Lower leg skin (tissue), 4 donors: ENCODE data around the gene HACD1. TPM values are rescaled to one million over a fixed set of nuclear protein-coding genes. Genes with fewer than 3 reads are reported as not detected.

Source experiments
- DNase-seq, 2 donors: peaks; one replicate each; pipeline ENCODE4 v3.0.0-alpha.2; 2019; ENCODE audit warnings: low spot score in 2 of 2
- H3K4me3 ChIP-seq: fragments of 200-600 bp; sonication (generic); 2 replicates; pipeline ENCODE4 v1.5.1; 2017; ENCODE audit warnings: mild to moderate bottlenecking, low read depth; ENCODE audit not compliant: poor library complexity, severe bottlenecking
- POLR2A ChIP-seq, 2 donors: fragments of 450-650 bp; IDR thresholded peaks; one replicate each; pipeline ENCODE4 v1.6.1; 2016 to 2017; ENCODE audit warnings: antibody characterized with exemption in 2 of 2, mild to moderate bottlenecking in 1 of 2, moderate library complexity in 1 of 2
- WGBS, 2 donors: methylation state at CpG; one replicate each; pipeline ENCODE4 v1.1.5; 2018; 5-methylcytosine and 5-hydroxymethylcytosine counted together
- intact Hi-C: fragments of 100-400 bp; cut with DNase I; formaldehyde crosslinking; loops from one replicate; pipeline ENCODE4 v1.15.0; 2023; ENCODE audit warnings: low total_unique reads
- total RNA-seq, 4 donors: library from RNA; depleted of rRNA; stranded (reverse); fragments of >200 nt; gene quantifications; one replicate each; pipeline ENCODE4 v1.1.0, GENCODE V29; 2016
- TF ChIP-seq, protein P1 (sequence below), 3 donors: fragments of 450-650 bp; IDR thresholded peaks; one replicate each; pipeline ENCODE4 v1.5.1; 2016; ENCODE audit warnings: antibody characterized with exemption in 3 of 3, mild to moderate bottlenecking in 3 of 3, moderate library complexity in 2 of 3

Gene HACD1
- total RNA-seq, 4 donors from 2014 or later = 0.80 to 4.1 (median 2.7) TPM

DNA sequence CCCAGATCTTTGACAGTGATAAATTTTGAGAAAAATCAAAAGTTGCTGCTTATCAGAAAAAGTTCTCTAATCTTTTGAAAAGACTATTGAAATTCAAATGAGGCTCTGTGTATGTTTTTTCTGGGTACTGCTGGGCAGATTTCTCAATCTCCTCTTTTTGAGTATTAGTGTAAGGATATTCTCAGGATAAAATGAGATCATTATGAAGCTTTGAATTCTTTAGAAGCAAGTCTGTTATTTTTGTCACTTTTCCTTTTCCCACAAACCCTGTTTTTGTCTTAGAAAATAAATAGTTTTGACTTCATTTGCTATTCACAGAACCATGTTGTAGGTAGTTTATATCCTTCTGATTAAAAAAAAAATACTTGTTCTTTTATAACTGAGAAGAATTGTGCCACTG lies 34.7 kb upstream of the HACD1 start:
- TF ChIP-seq, protein P1, sequence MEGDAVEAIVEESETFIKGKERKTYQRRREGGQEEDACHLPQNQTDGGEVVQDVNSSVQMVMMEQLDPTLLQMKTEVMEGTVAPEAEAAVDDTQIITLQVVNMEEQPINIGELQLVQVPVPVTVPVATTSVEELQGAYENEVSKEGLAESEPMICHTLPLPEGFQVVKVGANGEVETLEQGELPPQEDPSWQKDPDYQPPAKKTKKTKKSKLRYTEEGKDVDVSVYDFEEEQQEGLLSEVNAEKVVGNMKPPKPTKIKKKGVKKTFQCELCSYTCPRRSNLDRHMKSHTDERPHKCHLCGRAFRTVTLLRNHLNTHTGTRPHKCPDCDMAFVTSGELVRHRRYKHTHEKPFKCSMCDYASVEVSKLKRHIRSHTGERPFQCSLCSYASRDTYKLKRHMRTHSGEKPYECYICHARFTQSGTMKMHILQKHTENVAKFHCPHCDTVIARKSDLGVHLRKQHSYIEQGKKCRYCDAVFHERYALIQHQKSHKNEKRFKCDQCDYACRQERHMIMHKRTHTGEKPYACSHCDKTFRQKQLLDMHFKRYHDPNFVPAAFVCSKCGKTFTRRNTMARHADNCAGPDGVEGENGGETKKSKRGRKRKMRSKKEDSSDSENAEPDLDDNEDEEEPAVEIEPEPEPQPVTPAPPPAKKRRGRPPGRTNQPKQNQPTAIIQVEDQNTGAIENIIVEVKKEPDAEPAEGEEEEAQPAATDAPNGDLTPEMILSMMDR (IDR thresholded peaks at IDR 0.05) = no peak
- no peak for TF ChIP-seq POLR2A (IDR thresholded peaks at IDR 0.05)
- no peak for DNase-seq
- intact Hi-C loops = no loop called here
- no peak overlapping the region for H3K4me3 ChIP-seq

- 89 to 96% methylated on average over 8 of the region's 8 CpGs for WGBS, 2 donors
- no peak overlapping the region for H3K4me3 ChIP-seq
- TF ChIP-seq POLR2A (IDR thresholded peaks at IDR 0.05) = no peak
- TF ChIP-seq, protein P1 (IDR thresholded peaks at IDR 0.05) = no peak
- DNase-seq = no peak
- intact Hi-C loops = no loop called here
Measured at GRCh38 chr10:17650416-17650815, 33.2 kb upstream of the HACD1 start.

DNA sequence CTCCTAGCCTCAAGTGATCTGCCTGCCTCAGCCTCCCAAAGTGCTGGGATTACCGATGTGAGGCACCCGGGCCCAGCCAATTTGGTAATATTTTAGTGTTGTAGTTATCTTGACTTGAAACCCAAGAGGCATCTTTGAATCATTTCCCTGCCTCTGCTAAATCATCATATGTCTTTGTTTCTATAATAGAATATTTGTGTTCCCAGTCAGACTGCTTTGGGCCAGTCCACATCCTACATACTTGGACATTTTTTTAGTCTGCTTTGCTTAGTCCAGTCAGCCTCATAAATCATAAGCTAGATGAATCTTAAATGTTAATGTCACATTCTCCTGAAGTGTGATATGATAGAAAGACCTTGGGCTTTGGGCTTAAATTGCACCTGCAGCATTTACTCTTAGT lies 32.7 kb upstream of the HACD1 start:
- H3K4me3 ChIP-seq = no peak overlapping the region
- no peak for DNase-seq
- WGBS, 2 donors = 86 to 94% methylated on average over 2 of the region's 2 CpGs
- TF ChIP-seq POLR2A (IDR thresholded peaks at IDR 0.05) = no peak
- TF ChIP-seq, protein P1 (IDR thresholded peaks at IDR 0.05) = no peak
- intact Hi-C loops = no loop called here

- 92 to 93% methylated on average over 4 of the region's 4 CpGs for WGBS, 2 donors
- no peak for TF ChIP-seq POLR2A (IDR thresholded peaks at IDR 0.05)
- TF ChIP-seq, protein P1 (IDR thresholded peaks at IDR 0.05) = no peak
- H3K4me3 ChIP-seq = no peak overlapping the region
- DNase-seq = no peak
- intact Hi-C loops = no loop called here
Measured at GRCh38 chr10:17649052-17649451, 31.9 kb upstream of the HACD1 start.

DNA sequence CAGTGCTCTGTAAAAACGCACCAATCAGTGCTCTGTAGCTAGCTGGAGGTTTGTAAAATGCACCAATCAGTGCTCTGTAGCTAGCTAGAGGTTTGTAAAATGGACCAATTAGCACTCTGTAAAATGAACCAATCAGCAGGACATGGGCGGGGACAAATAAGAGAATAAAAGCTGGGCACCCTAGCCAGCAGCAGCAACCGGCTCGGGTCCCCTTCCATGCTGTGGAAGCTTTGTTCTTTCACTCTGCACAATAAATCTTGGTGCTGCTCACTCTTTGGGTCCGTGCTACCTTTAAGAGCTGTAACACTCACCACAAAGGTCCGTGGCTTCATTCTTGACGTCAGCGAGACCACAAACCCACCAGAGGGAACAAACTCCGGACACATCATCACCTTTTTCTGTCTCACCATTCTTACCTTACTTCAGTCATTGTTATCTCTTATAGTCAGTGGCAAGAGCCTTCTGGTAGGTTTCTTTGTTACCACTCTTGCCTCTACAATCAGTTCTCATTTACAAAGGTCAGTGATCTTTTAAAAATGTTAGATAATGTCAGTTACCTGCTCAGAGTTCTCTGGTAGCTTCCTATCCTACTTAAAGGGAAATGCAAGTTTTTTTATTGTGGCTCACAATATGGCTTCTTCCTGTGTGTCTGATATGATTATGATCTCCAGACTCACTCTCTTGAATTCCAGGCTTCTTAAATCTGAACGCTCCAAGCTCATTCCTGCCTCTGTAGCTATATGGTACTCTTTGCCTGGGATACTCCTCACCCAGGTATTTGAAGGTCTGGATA lies 31.3 kb upstream of the HACD1 start:
- intact Hi-C loops = no loop called here
- 86 to 89% methylated on average over 10 of the region's 10 CpGs for WGBS, 2 donors
- TF ChIP-seq POLR2A (IDR thresholded peaks at IDR 0.05) = no peak
- TF ChIP-seq, protein P1 (IDR thresholded peaks at IDR 0.05) = no peak
- no peak for DNase-seq
- no peak overlapping the region for H3K4me3 ChIP-seq

GRCh38 chr10:17647326-17647725 lies 30.2 kb upstream of the HACD1 start:
- 52 to 60% methylated on average over 3 of the region's 3 CpGs for WGBS, 2 donors
- no peak overlapping the region for H3K4me3 ChIP-seq
- DNase-seq = no peak
- intact Hi-C loops = no loop called here
- TF ChIP-seq, protein P1 (IDR thresholded peaks at IDR 0.05) = no peak
- TF ChIP-seq POLR2A (IDR thresholded peaks at IDR 0.05) = no peak
